Esophagus muscularis mucosa (tissue), 4 donors: ENCODE results near the gene PDSS1. TPM values are rescaled to one million over a fixed set of nuclear protein-coding genes. Genes with fewer than 3 reads are reported as not detected.
A peak's percentile ranks its signal among the peaks of the same experiment; 100 is the strongest.
"Not testable (repeated sequence)": the region's sequence is repeated elsewhere in the genome, so short reads cannot be mapped to it uniquely, and the experiment has no call there.

Experiments used
- DNase-seq: peaks from one replicate; pipeline ENCODE4 v3.0.0-alpha.2; 2017; ENCODE audit errors: extremely low spot score
- H3K27ac ChIP-seq, 4 donors: fragments of 200-600 bp; sonication (generic); replicated peaks in 1 of 4; 1 replicate in 3 of 4; 2 replicates in 1 of 4; pipeline ENCODE4 v1.5.1; 2016 to 2019; ENCODE audit warnings: mild to moderate bottlenecking in 1 of 4
- H3K27me3 ChIP-seq, 4 donors: fragments of 200-600 bp; sonication (generic); one replicate each; pipeline versions ENCODE4 v1.5.1 to v1.6.0; 2016 to 2019
- H3K36me3 ChIP-seq, 4 donors: fragments of 200-600 bp; sonication (generic); one replicate each; pipeline ENCODE4 v1.5.1; 2016 to 2019
- H3K4me1 ChIP-seq, 4 donors: fragments of 200-600 bp; sonication (generic); one replicate each; pipeline ENCODE4 v1.5.1; 2016 to 2019
- H3K4me3 ChIP-seq, 4 donors: fragments of 200-600 bp; sonication (generic); 1 replicate in 2 of 4; 2 replicates in 2 of 4; pipeline ENCODE4 v1.5.1; 2016 to 2019; ENCODE audit warnings: mild to moderate bottlenecking in 4 of 4, moderate library complexity in 1 of 4
- H3K9me3 ChIP-seq, 4 donors: fragments of 200-600 bp; sonication (generic); 1 replicate in 3 of 4; 2 replicates in 1 of 4; pipeline ENCODE4 v1.5.1; 2016 to 2019
- CTCF ChIP-seq, 3 experiments: fragments of 200-600 bp in 2 of 3; fragments of 450-650 bp in 1 of 3; sonication (generic) in 2 of 3; IDR thresholded peaks; one replicate each; pipeline ENCODE4 v1.5.1; 2017 to 2019; ENCODE audit warnings: antibody characterized with exemption in 3 of 3, mild to moderate bottlenecking in 2 of 3, moderate library complexity in 1 of 3
- EP300 ChIP-seq: sonication (generic); formaldehyde crosslinking; IDR thresholded peaks from one replicate; pipeline ENCODE4 v1.6.1; 2017; ENCODE audit warnings: antibody characterized with exemption
- POLR2A ChIP-seq: fragments of 450-650 bp; IDR thresholded peaks from one replicate; pipeline ENCODE4 v1.6.1; 2017; ENCODE audit warnings: antibody characterized with exemption, moderate library complexity, mild to moderate bottlenecking, low read depth
- POLR2AphosphoS5 ChIP-seq, 2 donors: sonication (generic); formaldehyde crosslinking; IDR thresholded peaks; one replicate each; pipeline ENCODE4 v1.6.1; 2017; ENCODE audit warnings: antibody characterized with exemption in 2 of 2
- WGBS: methylation state at CpG from one replicate; pipeline ENCODE4 v1.1.5; 2018; 5-methylcytosine and 5-hydroxymethylcytosine counted together
- intact Hi-C: fragments of 100-400 bp; cut with DNase I; formaldehyde crosslinking; loops from one replicate; pipeline ENCODE4 v1.15.1; 2023
- total RNA-seq, 4 donors: library from RNA; depleted of rRNA; stranded (reverse); fragments of >200 nt; gene quantifications; one replicate each; pipeline versions ENCODE4 v1.1.0 to v1.2.1, GENCODE V29; 2016

The PDSS1 gene
- total RNA-seq, 4 donors from 2014 or later = 1.7 to 5.0 (median 3.3) TPM

GRCh38 chr10:26679588-26679987 lies 17.9 kb upstream of the PDSS1 start:
- TF ChIP-seq CTCF (IDR thresholded peaks at IDR 0.05) (no peak), POLR2A (no peak), EP300 (no peak), POLR2AphosphoS5 (IDR thresholded peaks at IDR 0.05) (no peak)
- no peaks in the 10 kb centered on the region for H3K9me3 ChIP-seq
- no peak for DNase-seq
- no peaks in the 10 kb centered on the region for H3K4me1 ChIP-seq
- no peaks in the 10 kb centered on the region for H3K36me3 ChIP-seq
- peaks cover 0 to 3% (median 0%) of the 10 kb centered on the region in 4 donors for H3K27me3 ChIP-seq
- intact Hi-C loops = no loop called here
- no peak overlapping the region for H3K27ac ChIP-seq
- H3K4me3 ChIP-seq = no peak overlapping the region

GRCh38 chr10:26681076-26681475 lies 16.4 kb upstream of the PDSS1 start:
- Histone ChIP-seq H3K4me1 (peaks cover 0 to 5% (median 0%) of the 10 kb centered on the region in 4 donors), H3K27ac (no peak overlapping the region), H3K4me3 (no peak overlapping the region), H3K27me3 (peaks cover 0 to 5% (median 2%) of the 10 kb centered on the region in 4 donors), H3K9me3 (no peaks in the 10 kb centered on the region), H3K36me3 (no peaks in the 10 kb centered on the region)
- no peak for DNase-seq
- intact Hi-C loops = no loop called here
- TF ChIP-seq POLR2A (no peak), EP300 (no peak), CTCF (IDR thresholded peaks at IDR 0.05) (no peak), POLR2AphosphoS5 (IDR thresholded peaks at IDR 0.05) (no peak)
- WGBS = 74% methylated on average over 1 of the region's 1 CpG

GRCh38 chr10:26681971-26682370 lies 15.5 kb upstream of the PDSS1 start:
- 44% methylated on average over 3 of the region's 3 CpGs for WGBS
- intact Hi-C loops = not testable (repeated sequence)

DNA sequence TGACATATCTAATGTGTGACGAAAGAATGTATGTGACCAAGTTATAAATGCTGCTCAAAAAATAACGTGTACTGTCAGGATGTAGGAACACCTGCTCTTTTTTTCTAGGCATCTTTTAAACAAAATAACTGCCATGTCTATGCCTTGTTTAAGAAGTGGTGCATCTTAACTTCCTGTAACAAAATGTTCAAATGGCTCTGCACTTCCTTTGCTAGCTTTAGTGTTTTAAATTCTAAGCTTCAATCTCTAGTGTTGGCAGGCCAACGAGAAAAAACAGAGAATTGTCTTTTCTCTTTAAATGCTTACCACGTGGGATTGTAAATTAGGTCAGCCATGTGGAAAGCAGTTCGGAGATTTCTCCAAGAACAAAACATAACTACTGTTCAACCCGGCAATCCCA lies 14.6 kb upstream of the PDSS1 start:
- no peaks in the 10 kb centered on the region for H3K9me3 ChIP-seq
- TF ChIP-seq POLR2AphosphoS5 (IDR thresholded peaks at IDR 0.05) (no peak), POLR2A (no peak), CTCF (IDR thresholded peaks at IDR 0.05) (no peak), EP300 (no peak)
- DNase-seq = no peak
- WGBS = 54% methylated on average over 6 of the region's 6 CpGs
- H3K36me3 ChIP-seq = no peaks in the 10 kb centered on the region
- H3K27me3 ChIP-seq = peaks cover 0 to 9% (median 2%) of the 10 kb centered on the region in 4 donors
- H3K27ac ChIP-seq = no peak overlapping the region
- peaks cover 0 to 5% (median 0%) of the 10 kb centered on the region in 4 donors for H3K4me1 ChIP-seq
- intact Hi-C loops = no loop called here
- H3K4me3 ChIP-seq = no peak overlapping the region

More at GRCh38 chr10:26681971-26682370, 15.5 kb upstream of the PDSS1 start:
- DNase-seq, H3K36me3 ChIP-seq, H3K27ac ChIP-seq, H3K4me1 ChIP-seq, H3K9me3 ChIP-seq, H3K27me3 ChIP-seq, H3K4me3 ChIP-seq: not testable (repeated sequence)

- DNase-seq, intact Hi-C loops, H3K4me3 ChIP-seq, H3K36me3 ChIP-seq, H3K4me1 ChIP-seq, H3K27ac ChIP-seq, H3K9me3 ChIP-seq: not testable (repeated sequence)
- TF ChIP-seq CTCF (IDR thresholded peaks at IDR 0.05) = peak; percentile 14 to 63 (median 44)
- peaks cover 0 to 17% (median 2%) of the 10 kb centered on the region in 4 donors for H3K27me3 ChIP-seq
- 28% methylated on average over 6 of the region's 6 CpGs for WGBS
Measured at GRCh38 chr10:26684667-26685264, 12.7 kb upstream of the PDSS1 start.
